NCI-H2029 treated with DMSO at 0.1 percent for 48 hours (cell line): ENCODE measurements around the gene ADPRS.

Source experiments
- DNase-seq: peaks from one replicate; lab custom pipeline; 2025; lab: John Stamatoyannopoulos, UW

Gene ADPRS

DNA sequence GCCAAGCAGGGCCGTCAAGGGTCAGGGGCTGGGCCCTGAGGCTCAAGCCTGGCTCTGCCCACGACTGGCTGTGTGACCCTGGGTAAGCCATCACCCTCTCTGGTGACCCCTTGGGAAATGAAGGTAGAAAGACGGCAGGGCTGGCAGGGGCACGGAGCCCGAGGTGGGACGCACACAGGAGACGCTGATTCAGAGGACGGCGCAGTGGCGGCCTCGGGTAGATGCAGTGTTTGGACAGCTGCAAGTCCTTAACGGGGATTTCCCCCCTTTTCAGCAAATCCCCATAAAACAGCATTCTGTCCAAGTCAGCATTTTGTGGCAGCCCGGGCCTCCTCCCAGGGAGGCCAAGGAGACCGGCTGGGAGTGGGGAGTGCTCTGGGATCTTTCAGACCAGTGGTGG, 19.6 kb downstream of the ADPRS start:
- DNase-seq = no peak

GRCh38 chr1:36109041-36109679, 20.5 kb downstream of the ADPRS start:
- DNase-seq = no peak

GRCh38 chr1:36111151-36111550, 22.5 kb downstream of the ADPRS start:
- no peak for DNase-seq

DNA sequence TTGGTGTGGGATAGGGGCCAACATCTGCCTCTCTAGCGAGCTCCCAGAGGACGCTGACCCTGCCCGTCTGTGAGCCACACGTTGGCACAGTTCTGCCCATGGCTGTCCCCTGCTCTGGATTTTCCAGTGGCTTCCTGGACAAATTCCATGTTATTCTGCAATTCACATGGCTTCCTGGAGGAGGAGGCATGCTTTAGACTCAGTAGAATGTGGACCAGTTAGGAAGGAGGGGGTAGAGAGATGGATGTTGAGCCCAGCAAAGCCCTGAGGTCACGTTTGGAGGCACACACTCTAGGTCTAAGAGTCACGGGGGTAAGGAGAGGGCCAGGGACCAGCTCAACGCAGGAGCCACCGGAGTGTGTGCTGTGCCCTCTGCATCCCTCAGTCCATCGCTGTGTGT, 24.1 kb downstream of the ADPRS start:
- DNase-seq = no peak

DNA sequence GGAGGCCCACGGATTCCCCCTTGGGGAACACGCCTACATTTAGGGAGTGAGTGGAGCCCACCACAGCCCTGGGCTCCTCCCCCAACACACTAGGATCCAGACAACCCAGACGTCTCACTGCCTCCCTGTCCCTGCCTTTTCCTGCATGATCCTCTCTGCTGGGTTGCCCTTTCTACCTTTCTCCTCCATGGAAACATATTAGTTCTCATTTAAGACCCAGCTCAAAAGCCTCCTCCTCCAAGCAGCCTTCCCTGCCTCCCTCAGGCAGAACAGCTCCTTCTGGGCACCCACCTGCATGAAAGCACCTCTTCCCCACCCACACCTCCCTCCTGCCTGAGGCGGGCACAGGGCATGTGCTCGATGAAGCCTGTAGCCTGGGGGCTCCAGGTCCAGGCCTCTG, 25.7 kb downstream of the ADPRS start:
- no peak for DNase-seq

- no peak for DNase-seq
Observed at GRCh38 chr1:36115200-36115669, 26.5 kb downstream of the ADPRS start.

DNA sequence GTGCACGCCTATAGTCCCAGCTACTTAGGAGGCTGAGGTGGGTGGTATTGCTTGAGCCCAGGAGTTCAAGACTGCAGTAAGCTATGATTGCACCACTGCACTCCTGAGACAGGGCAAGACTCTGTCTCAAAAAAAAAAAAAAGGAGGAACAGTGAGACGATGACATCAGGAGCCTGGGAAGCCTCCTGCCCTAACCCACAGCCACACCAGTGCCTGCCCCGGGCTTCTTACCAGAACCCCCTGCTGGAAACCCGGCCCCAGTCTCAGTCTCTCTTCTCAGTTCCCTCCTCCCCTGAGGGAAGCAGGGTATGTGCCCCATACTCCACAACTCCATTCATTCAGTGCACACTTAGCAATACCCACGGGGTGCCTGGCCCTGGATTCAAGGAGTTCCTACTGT, 27.2 kb downstream of the ADPRS start:
- DNase-seq = no peak

GRCh38 chr1:36116901-36117300, 28.2 kb downstream of the ADPRS start:
- DNase-seq = no peak

DNA sequence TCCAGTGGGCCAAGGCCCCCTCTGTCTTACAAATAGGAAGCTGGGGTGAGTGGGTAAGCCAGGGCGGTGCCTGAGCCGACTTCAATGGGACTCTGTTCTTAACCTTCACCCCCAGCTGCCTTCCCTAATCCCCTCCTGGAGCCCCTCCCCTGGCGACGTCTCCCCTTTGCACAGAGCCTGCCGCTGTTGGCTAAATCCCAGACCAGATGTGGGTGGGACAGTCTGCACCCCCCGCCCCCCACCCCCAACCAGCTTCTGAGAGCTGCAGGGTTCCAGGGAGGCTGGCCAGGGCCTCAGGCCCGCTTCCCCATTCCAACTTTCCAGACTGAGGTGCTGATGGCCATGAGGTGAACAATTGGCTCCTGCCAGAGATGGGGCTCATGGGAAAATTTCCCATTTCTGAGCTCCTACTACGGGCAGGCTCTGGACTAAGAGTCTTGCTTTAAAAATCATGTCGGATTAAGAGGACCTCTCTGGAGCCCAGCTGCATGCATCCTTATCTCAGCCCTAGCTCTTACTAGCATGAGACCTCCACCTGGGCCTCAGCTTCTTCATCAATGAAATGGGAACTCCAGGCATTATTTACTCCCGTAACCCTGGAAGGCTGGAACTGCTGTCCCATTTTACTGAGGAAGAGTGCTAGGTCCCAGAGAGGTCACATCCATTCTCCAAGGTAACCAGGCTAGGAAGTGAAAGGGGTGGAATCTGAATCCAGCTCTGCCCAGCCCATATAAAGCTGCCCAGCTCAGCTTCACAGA, 29.9 kb downstream of the ADPRS start:
- no peak for DNase-seq

DNA sequence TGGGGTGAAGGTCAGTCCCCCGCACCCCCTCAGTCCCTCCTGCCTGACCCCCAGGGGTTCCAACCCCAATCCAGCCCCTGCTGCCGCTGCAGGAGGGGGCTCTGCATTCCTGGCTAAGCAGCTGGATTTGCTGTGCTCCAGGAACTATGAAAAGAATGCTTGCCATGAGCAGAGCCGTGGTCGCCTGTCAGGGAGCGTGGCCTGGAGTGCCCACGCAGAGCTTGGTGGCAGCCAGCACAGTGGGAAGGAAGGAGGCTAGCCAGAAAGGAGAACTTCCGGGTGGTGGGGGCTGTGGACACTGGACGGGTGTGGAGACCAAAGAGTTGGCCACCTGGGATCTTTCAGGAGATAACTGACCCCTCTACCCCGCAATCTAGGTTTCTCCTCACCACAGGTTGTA, 30.8 kb downstream of the ADPRS start:
- DNase-seq = no peak

GRCh38 chr1:36122062-36123030, 33.7 kb downstream of the ADPRS start:
- DNase-seq = no peak

DNA sequence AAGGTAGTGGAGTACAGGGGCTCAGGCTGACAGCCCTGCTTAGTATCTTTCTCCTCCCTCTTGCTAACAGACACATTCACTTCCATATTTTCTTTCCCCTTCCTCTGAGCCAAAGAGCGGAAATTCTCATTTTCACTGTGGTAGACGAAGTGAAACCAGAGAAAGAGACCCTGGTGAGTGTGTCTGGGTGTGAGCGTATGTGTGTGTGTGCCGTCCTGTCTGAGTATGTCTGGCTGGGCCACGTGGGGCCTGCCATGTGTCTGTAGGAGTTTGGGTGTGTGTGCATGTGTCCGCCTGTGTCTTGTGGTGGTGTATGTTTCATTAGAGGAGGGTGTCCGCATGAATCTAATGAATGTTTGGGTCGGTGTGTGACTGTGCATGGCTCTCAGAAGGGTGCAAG, 34.7 kb downstream of the ADPRS start:
- no peak for DNase-seq

- DNase-seq = no peak
Observed at GRCh38 chr1:36124404-36125128, 35.9 kb downstream of the ADPRS start.

GRCh38 chr1:36125129-36125991, 36.7 kb downstream of the ADPRS start, which contains the start of gene COL8A2:
Gene COL8A2, minus strand, starts transcription at chr1:36125222. Its CDS starts 24,980 bp downstream, at chr1:36100242.
- no peak for DNase-seq

- no peak for DNase-seq
Observed at GRCh38 chr1:36126005-36126716, 37.5 kb downstream of the ADPRS start.

DNA sequence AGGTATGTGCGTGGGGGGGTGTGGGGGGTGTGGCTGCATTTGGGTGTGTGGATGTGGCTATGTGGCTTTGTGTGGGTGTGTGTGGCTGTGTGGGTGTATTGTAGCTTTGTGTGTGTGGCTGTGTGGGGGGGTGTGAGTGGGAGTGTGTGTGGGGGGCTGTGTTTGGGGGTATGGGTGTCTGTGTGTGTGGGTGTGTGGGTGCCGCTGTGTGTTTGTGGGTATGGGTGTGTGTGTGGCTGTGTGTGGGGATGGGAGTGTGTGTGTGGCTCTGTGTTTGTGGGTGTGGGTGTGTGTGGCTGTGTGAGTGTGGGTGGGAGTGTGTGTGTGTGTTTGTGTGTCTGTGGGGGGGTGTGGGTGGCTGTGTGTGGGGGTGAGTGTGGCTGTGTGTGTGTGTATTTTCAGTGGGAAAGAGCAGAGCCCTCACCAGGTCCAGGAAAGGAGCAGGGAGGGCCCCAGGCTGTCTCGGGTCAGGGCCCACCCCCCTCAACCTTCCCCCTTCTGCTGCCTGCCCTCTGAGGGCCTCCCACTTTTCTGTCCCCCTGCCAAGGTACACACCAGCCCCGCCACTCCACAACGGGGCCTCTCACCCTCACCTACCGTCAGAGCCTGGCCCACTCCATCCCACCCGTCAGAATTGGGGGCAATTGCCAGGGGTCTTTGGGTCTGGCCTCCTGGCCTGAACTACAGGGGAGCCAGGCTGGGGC, 38.3 kb downstream of the ADPRS start:
- no peak for DNase-seq

GRCh38 chr1:36128126-36128904, 39.6 kb downstream of the ADPRS start:
- DNase-seq = no peak

DNA sequence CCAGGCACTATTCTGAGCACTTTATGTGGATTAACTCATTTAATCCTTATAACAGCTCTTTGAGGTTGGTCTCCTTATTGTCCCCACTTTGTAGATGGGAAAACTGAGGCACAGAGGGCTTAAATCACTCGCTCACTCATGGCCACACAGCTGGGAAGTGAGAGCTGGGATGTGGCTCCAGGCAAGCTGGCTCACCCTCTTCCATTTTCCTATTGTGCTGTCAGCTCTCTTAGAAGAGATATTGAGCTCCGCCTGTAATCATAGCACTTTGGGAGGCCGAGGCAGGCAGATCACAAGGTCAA, 40.2 kb downstream of the ADPRS start:
- no peak for DNase-seq

DNA sequence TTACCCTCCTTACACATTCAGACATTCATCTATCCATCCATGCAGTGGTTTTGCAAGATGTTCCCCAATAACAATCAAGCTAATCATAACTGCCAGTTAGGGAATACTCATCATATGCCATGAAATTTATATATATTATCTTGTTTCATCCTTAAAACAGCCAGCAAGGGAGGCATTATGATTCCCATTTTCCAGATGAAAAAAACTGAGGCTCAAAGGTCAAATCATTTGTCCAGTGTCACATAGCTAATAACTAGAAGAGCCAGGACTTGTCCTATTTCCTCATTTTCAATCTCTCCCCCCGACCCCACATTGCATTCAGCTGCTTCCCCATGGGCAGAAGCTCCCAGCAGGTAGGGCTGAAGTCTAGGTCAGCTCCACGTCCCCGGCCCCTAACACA, 43.3 kb downstream of the ADPRS start:
- no peak for DNase-seq
